HL-60 (cell line): ENCODE results near the gene ZFAND2B.

Source experiments
- DNase-seq, 2 experiments: peaks; one replicate each; pipeline ENCODE4 v3.0.0-alpha.2; 2010 to 2020; ENCODE audit warnings: low read depth in 1 of 2, low spot score in 1 of 2
- H3K27ac ChIP-seq: fragments of 250-450 bp; sonication (Bioruptor Pico); replicated peaks from 2 replicates; pipeline ENCODE4 v1.5.1; 2020; ENCODE audit warnings: mild to moderate bottlenecking, moderate library complexity
- H3K27me3 ChIP-seq: fragments of 250-450 bp; sonication (Bioruptor Pico); 2 replicates; pipeline ENCODE4 v1.5.1; 2021; ENCODE audit warnings: mild to moderate bottlenecking, moderate library complexity; ENCODE audit not compliant: insufficient read depth, poor library complexity, severe bottlenecking
- H3K4me3 ChIP-seq: replicated peaks from 2 replicates; pipeline ENCODE4 v1.5.1; 2011; ENCODE audit warnings: mild to moderate bottlenecking, control low read depth, low read length; ENCODE audit not compliant: insufficient read depth
- GABPA ChIP-seq: IDR thresholded peaks from 2 replicates; pipeline ENCODE4 v1.6.1; 2012; ENCODE audit warnings: low read depth
- POLR2AphosphoS5 ChIP-seq: IDR thresholded peaks from 2 replicates; pipeline ENCODE4 v1.6.1; 2012; ENCODE audit warnings: low read depth
- SPI1 ChIP-seq: IDR thresholded peaks from 2 replicates; pipeline ENCODE4 v1.6.1; 2012; ENCODE audit warnings: low read depth, mild to moderate bottlenecking, borderline replicate concordance
- TF ChIP-seq, protein P1 (sequence below): IDR thresholded peaks from one replicate; pipeline ENCODE4 v1.5.1; 2011; ENCODE audit warnings: low read length, control low read depth, inconsistent platforms; ENCODE audit not compliant: insufficient read depth
- TF ChIP-seq, protein P2 (sequence below): IDR thresholded peaks from 2 replicates; pipeline ENCODE4 v1.6.1; 2012; ENCODE audit warnings: low read depth; ENCODE audit not compliant: insufficient replicate concordance

Gene ZFAND2B

DNA sequence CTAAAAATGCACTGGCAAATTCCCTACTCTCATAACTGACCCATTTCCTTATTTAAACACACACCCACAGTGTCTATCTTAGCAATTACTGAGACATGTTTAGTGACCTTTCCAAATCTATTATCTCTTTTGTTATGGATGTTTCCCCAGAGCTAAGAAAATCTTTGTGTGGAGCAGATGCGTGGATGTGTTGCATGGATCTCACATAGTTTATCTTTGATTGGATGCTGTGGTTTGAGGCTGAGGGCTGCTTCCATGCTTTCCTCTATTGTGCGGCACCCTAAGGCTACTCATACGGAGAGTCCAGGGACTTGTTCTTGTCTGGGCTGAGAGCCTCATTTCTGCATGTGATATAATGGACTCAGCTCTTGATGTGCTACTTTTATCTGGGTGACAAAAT is 27.7 kb downstream of the ZFAND2B start:
- Histone ChIP-seq H3K27me3 (no peaks in the 10 kb centered on the region), H3K4me3 (no peak overlapping the region), H3K27ac (no peak overlapping the region)
- no peak for DNase-seq
- TF ChIP-seq POLR2AphosphoS5 (no peak), GABPA (no peak), SPI1 (no peak)
- TF ChIP-seq, protein P1, sequence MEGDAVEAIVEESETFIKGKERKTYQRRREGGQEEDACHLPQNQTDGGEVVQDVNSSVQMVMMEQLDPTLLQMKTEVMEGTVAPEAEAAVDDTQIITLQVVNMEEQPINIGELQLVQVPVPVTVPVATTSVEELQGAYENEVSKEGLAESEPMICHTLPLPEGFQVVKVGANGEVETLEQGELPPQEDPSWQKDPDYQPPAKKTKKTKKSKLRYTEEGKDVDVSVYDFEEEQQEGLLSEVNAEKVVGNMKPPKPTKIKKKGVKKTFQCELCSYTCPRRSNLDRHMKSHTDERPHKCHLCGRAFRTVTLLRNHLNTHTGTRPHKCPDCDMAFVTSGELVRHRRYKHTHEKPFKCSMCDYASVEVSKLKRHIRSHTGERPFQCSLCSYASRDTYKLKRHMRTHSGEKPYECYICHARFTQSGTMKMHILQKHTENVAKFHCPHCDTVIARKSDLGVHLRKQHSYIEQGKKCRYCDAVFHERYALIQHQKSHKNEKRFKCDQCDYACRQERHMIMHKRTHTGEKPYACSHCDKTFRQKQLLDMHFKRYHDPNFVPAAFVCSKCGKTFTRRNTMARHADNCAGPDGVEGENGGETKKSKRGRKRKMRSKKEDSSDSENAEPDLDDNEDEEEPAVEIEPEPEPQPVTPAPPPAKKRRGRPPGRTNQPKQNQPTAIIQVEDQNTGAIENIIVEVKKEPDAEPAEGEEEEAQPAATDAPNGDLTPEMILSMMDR = no peak
- TF ChIP-seq, protein P2, sequence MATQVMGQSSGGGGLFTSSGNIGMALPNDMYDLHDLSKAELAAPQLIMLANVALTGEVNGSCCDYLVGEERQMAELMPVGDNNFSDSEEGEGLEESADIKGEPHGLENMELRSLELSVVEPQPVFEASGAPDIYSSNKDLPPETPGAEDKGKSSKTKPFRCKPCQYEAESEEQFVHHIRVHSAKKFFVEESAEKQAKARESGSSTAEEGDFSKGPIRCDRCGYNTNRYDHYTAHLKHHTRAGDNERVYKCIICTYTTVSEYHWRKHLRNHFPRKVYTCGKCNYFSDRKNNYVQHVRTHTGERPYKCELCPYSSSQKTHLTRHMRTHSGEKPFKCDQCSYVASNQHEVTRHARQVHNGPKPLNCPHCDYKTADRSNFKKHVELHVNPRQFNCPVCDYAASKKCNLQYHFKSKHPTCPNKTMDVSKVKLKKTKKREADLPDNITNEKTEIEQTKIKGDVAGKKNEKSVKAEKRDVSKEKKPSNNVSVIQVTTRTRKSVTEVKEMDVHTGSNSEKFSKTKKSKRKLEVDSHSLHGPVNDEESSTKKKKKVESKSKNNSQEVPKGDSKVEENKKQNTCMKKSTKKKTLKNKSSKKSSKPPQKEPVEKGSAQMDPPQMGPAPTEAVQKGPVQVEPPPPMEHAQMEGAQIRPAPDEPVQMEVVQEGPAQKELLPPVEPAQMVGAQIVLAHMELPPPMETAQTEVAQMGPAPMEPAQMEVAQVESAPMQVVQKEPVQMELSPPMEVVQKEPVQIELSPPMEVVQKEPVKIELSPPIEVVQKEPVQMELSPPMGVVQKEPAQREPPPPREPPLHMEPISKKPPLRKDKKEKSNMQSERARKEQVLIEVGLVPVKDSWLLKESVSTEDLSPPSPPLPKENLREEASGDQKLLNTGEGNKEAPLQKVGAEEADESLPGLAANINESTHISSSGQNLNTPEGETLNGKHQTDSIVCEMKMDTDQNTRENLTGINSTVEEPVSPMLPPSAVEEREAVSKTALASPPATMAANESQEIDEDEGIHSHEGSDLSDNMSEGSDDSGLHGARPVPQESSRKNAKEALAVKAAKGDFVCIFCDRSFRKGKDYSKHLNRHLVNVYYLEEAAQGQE = no peak

DNA sequence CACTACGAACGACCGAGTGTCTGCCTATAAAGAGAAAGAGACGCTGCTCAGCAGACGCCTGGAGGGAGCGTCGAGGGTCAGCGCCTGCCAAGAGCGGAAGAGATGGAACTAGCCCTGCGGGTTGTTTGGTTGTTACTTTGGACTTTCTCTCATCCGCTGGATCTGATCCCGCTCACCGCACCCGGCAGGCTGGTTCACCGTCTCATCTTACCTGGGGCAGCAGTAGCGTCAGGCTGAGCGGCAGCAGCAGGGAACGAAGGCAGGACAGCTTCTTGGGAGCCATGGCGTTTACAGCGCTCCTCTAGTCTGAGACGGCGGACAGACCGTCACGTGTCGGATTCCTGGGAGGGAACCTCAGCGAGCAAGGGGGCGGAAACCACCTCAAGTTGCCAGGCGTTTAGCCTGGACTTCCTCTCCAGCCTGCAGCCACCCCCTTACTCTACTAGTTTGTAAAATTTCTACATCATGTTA is 36.7 kb downstream of the ZFAND2B start:
- no peaks in the 10 kb centered on the region for H3K27me3 ChIP-seq
- TF ChIP-seq, protein P1 = no peak
- TF ChIP-seq SPI1 = no peak
- peak in 1 of 2 experiments; percentile 25 for DNase-seq
- H3K27ac ChIP-seq = no peak overlapping the region
- no peak overlapping the region for H3K4me3 ChIP-seq

DNA sequence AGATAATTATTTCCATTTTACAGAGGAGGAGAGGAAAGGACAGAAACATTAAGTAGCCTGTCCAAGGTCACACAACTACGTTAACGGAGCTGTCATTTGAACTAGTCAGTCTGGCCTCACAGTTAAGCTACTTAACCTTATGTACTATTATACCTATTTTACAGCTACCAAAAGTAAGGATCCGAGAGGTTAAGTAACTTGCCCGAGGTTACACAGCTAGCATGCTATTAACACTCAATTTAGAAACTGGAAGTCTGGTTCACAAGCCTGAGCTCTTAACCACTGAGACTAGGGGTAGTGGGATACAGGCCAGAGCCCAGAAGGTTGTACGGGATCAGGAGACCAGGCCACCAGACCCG is 38.2 kb downstream of the ZFAND2B start:
- TF ChIP-seq GABPA = no peak
- no peak for TF ChIP-seq POLR2AphosphoS5
- TF ChIP-seq, protein P1 = no peak
- TF ChIP-seq SPI1 = no peak
- TF ChIP-seq, protein P2 = no peak

DNA sequence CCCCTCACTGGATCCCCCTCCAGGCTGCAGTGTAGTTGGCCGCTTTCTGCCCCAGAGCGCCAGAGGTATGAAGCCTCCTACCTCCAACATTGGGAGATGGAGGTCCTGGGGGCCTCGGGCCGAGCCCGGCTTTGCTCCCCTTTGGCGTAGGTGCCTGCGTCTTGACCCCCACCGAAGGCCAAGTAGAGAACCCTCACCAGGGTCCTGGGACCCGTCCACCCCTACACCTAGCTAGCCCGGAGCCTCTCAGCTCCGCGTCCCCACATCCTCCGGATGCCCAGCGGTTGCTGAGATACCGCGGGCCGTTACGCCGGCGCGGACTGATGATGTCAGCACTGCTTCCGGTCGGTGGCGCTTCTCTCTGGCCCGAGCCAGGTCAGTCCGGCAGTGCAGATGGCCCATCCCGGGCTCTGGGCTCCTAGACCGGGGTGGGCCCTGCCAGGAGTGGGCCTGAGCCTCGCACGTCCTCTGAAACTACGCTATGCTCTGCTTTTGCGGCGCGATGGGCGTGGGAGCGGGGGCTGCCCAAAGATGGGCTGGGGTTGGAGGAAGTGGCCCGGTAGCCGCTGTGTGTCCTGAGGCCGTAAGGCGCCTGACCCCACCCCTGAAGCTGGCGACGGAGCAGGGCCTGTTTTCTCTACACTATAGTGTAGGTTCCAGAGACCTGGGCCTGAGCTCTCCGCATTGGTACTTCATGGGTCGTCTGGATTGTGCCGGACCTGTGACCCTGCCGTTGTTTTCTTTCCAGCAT is 38.7 kb downstream of the ZFAND2B start, which contains the start of the genes GLB1L and STK16:
GLB1L (minus strand) TSS at position 297 of the 751 bp plus-strand sequence. CDS start 1,871 bp downstream, outside the sequence.
STK16 (plus strand) TSS at position 332 of the 751 bp plus-strand sequence. CDS start 521 bp downstream, outside the sequence.
- Histone ChIP-seq H3K4me3 (peak within 1 kb of the TSS; percentile 87), H3K27me3 (no peaks in the 10 kb centered on the region), H3K27ac (peak within 1 kb of the TSS; percentile 85)
- peak; percentile 90 to 93 for DNase-seq
- TF ChIP-seq, protein P1 = no peak
- peak; percentile 54 for TF ChIP-seq POLR2AphosphoS5
- TF ChIP-seq GABPA = peak; percentile 78
- TF ChIP-seq, protein P2 = no peak
- peak; percentile 52; the same call in 1 of the 2 replicates for TF ChIP-seq SPI1

More for the DNA sequence above, 38.2 kb downstream of the ZFAND2B start:
- DNase-seq = no peak
- peak overlapping the region; percentile 87 for H3K4me3 ChIP-seq
- peak overlapping the region; percentile 85 for H3K27ac ChIP-seq
- no peaks in the 10 kb centered on the region for H3K27me3 ChIP-seq
